ENCODE data around the gene RPLP1.

DNA sequence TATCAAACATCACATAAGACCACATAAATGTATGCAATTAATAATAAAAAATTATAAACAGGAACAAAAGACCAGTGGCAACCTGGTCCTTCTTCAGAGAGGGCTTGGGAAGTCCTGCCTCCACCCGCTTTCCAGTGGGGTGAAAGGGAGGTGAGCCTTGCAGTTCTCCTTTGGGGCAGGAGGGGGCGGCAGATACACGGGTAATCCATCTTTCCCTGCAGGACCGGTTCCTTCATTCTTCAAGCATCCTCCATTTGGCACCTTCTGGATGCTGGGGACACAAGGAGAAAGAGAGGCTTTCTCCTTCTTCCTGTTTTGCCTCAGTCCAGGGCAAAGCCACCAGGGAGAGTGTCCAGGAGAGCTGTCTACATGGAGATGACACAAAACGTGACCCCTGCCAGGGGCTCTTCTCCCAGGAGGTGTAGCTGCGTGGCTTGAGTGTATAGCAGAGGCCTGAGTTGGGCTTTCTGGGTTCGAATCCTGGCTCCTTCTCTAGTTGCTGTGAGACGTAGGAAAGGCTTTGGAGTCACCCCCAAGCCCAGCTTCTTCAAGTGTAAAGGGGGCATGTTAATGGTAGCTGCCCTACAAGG is 23.2 kb downstream of the RPLP1 start:
- TF ChIP-seq, protein P1, sequence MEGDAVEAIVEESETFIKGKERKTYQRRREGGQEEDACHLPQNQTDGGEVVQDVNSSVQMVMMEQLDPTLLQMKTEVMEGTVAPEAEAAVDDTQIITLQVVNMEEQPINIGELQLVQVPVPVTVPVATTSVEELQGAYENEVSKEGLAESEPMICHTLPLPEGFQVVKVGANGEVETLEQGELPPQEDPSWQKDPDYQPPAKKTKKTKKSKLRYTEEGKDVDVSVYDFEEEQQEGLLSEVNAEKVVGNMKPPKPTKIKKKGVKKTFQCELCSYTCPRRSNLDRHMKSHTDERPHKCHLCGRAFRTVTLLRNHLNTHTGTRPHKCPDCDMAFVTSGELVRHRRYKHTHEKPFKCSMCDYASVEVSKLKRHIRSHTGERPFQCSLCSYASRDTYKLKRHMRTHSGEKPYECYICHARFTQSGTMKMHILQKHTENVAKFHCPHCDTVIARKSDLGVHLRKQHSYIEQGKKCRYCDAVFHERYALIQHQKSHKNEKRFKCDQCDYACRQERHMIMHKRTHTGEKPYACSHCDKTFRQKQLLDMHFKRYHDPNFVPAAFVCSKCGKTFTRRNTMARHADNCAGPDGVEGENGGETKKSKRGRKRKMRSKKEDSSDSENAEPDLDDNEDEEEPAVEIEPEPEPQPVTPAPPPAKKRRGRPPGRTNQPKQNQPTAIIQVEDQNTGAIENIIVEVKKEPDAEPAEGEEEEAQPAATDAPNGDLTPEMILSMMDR (IDR thresholded peaks at IDR 0.05), result peak; percentile 84 to 95 (median 90)
- no peak for TF ChIP-seq POLR2A (IDR thresholded peaks at IDR 0.05)

Data from heart left ventricle (tissue), 13 donors.